SU-DHL-6 (cell line): Measurements from ENCODE around the gene NFAT5.

ENCODE experiments used
- CTCF ChIP-seq: fragments of 200-600 bp; sonication (generic); IDR thresholded peaks from one replicate; pipeline ENCODE4 v1.5.1; 2017; ENCODE audit warnings: antibody characterized with exemption, mild to moderate bottlenecking, low read length, moderate library complexity; ENCODE audit not compliant: insufficient read depth, poor library complexity, severe bottlenecking
- EZH2phosphoT487 ChIP-seq: fragments of 200-600 bp; sonication (generic), shearing (Covaris generic); conservative IDR thresholded peaks from 2 replicates; pipeline ENCODE4 v1.6.1; 2018; ENCODE audit warnings: mild to moderate bottlenecking, antibody characterized with exemption, low read length, moderate library complexity, mixed read lengths

GRCh38 chr16:69745232-69745612 lies 179.5 kb downstream of the NFAT5 start:
- TF ChIP-seq CTCF (no peak), EZH2phosphoT487 (no peak)
